HG03064 (cell line): Measurements from ENCODE around the gene SNX27.

Source experiments
- ATAC-seq: cut with Tn5 transposase; IDR thresholded peaks from one replicate; pipeline ENCODE4 v1.9.1; 2021; ENCODE audit warnings: low read depth; ENCODE audit not compliant: unreplicated experiment

The SNX27 gene

GRCh38 chr1:151611832-151612500 is at the start of gene SNX27:
Gene SNX27, plus strand, starts transcription at chr1:151612050. Its CDS starts 152 bp downstream, at chr1:151612202.
- peak; percentile 83 for ATAC-seq

GRCh38 chr1:151562661-151563060 is 49.2 kb upstream of the SNX27 start:
- no peak for ATAC-seq

GRCh38 chr1:151563376-151563775 is 48.5 kb upstream of the SNX27 start:
- ATAC-seq, result no peak

- no peak for ATAC-seq
These were observed 46.2 kb upstream of the SNX27 start for GRCh38 chr1:151565502-151566189.

GRCh38 chr1:151568626-151569088 is 43.2 kb upstream of the SNX27 start:
- no peak for ATAC-seq

GRCh38 chr1:151570819-151571218 is 41.0 kb upstream of the SNX27 start:
- no peak for ATAC-seq

GRCh38 chr1:151574575-151575529 is 37.0 kb upstream of the SNX27 start:
- no peak for ATAC-seq

GRCh38 chr1:151577173-151577572 is 34.7 kb upstream of the SNX27 start:
- ATAC-seq, result no peak

GRCh38 chr1:151578941-151579340 is 32.9 kb upstream of the SNX27 start:
- no peak for ATAC-seq

GRCh38 chr1:151579436-151580225 is 32.2 kb upstream of the SNX27 start:
- ATAC-seq, result no peak

- ATAC-seq, result no peak
These were observed 30.4 kb upstream of the SNX27 start for GRCh38 chr1:151581451-151581850.

GRCh38 chr1:151581921-151582320 is 29.9 kb upstream of the SNX27 start:
- ATAC-seq, result no peak

GRCh38 chr1:151583796-151584195 is 28.1 kb upstream of the SNX27 start:
- no peak for ATAC-seq

- no peak for ATAC-seq
These were observed 27.6 kb upstream of the SNX27 start for GRCh38 chr1:151584278-151584677.

GRCh38 chr1:151584780-151585179 is 27.1 kb upstream of the SNX27 start:
- no peak for ATAC-seq

- ATAC-seq, result no peak
These were observed 26.2 kb upstream of the SNX27 start for GRCh38 chr1:151585622-151586021.

GRCh38 chr1:151590961-151591360 is 20.9 kb upstream of the SNX27 start:
- no peak for ATAC-seq

GRCh38 chr1:151593730-151594129 is 18.1 kb upstream of the SNX27 start:
- ATAC-seq, result no peak

GRCh38 chr1:151594143-151594625 is 17.7 kb upstream of the SNX27 start:
- ATAC-seq, result no peak
